ENCODE measurements around the gene PDGFD.

Gene PDGFD

GRCh38 chr11:104142698-104143097, 21.2 kb downstream of the PDGFD start:
- no peak for DNase-seq

- no peak for DNase-seq
Measured at GRCh38 chr11:104136861-104137260, 27.1 kb downstream of the PDGFD start.

- DNase-seq, result no peak
Measured at GRCh38 chr11:104134745-104135144, 29.2 kb downstream of the PDGFD start.

DNA sequence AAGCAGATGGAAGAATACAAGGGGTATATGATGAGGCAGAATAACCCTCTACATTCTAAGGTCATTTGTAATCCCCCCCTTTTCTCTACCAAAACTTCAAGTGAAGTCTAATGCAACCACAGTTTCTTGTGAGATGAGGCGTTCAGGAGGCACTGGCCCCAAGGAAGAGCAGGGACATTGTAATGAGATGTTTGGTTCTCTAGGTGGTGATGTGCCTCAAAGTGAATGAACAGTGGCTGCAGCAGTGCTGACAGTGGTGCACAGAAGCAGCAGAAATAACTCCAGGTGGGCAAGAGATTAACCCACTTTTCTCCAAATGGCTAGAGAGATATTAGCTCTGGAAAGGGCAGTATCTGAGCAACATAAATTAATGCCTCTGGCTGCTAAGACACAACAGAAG, 33.8 kb downstream of the PDGFD start:
- no peak for DNase-seq

- DNase-seq, result no peak
Measured at GRCh38 chr11:104129145-104129544, 34.8 kb downstream of the PDGFD start.

DNA sequence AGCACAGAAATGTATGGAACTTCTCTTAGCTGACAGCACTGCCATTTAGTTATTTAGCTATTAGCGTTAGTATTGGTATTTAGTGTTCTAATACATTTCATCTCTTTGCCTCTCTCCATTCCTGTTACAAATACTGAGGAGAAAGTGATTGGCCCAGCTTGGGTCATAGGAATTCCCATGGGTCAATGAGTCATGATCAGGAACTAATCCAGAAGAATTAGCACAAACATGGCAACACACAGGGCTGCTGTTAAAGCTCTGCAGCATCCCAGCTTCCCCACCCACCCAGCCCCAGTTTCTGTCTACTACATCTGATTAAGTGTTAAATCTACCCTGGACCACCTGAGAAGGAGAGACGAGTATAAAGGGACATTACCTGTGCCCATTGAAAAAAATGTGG, 36.1 kb downstream of the PDGFD start:
- DNase-seq, result no peak

- no peak for DNase-seq
Measured at GRCh38 chr11:104126464-104126863, 37.5 kb downstream of the PDGFD start.

DNA sequence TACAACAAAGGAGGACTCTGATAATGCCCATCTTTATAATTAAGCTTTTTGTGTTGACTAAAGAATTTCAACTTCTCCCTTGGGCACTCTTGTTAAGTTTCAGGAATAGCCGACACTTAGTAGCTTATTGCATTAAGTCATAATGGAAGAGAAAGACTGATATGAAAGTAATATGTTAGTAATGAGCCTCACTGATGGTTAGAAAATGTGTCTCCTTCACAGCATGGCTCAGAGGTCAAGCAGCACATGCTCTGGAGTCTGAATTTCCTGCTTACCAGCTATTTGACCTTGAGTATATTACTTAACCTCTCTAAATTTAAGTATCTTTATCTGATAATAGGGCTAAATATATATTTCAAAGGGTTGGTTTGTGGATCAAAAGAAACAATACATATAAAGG, 39.0 kb downstream of the PDGFD start:
- no peak for DNase-seq

DNA sequence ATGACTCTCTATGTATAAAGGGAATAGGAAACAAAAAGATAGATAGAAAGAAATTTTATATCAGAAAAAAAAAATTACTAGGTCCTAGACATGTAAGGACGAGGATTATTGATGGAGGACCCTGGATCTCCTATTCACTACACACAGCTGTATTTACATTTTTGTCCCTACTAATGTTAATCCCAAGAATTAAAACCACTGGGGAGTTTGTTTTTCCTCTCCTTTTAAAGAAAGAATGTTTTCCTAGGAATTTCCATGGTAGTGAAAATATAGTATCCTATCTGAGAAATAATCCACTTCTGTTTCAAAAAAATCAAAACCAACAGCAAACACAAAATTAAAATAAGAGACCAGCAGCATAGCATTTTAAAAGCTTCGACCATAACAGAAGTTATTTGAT, 41.1 kb downstream of the PDGFD start:
- no peak for DNase-seq

- no peak for DNase-seq
Measured at GRCh38 chr11:104122011-104122635, 41.8 kb downstream of the PDGFD start.

GRCh38 chr11:104120493-104121137, 43.3 kb downstream of the PDGFD start:
- no peak for DNase-seq

DNA sequence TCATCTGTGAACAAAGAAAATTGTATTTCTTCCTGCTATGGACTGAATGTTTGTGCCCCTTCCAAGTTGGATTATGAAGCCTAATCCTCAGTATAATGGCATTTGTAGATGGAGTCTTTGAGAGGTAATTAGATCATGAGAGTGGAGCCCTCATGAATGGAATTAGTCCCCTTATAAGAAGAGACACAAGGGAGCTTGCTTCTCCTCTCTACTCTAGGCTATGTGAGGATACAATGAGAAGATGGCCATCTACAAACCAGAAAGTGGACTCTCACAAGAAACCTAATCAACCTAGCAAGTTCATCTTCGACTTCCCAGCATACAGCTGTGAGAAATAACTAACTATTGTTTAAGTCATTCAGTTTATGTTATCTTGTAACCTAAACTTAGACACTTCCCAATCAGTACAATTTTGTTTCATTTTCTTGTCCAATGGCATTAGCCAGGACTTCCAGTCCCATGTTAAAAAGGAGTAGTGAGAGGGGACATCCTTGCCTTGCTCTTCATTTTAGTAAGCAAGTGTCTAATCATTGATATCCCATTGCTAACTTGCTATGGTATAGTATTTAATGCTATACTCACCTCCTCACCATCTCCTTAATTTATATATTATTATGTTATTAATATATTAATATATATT, 45.7 kb downstream of the PDGFD start:
- no peak for DNase-seq

DNA sequence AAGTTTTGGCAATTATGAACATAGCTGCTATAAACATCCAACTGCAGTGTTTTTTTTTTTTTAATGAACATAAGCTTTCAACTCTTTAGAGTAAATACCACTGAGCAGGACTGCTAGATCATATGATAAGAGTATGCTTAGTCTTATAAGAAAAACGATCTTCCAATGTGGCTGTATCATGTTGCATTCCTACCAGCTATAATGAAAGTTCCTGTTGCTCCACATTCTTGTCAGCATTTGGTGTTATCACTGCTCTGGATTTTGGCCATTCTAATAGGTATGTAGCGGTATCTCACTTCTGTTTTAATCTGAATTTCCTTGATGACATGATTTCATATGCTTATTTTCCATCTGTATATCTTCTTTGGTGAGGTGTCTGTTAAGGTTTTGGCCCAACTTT, 50.4 kb downstream of the PDGFD start:
- no peak for DNase-seq

DNA sequence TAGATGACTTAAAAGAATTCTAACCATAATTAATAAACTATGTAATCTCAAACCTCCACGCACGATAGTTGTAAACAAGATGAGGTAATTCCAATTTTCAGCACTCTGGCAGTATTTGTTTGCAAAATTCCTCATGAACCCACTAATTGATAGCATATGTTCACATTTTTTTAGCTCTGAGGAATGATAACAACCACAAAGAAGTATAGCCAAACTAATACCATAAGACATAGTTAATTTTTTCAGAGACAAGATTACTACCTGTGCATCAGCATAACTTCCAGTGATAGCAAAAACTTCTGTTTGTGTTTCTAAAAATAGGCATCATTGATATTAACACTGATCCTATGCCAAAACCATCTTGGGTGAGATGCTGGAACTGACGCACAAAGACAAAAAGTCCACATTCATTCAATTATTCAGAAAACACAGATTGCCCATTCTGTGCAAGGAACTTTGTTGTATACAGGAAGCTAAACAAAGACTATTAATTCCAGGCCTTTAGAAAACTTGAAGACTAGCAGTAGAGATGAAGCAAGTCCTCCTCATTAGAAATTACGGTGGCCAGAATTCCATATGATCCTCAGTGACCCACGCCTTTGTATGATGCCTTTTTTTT, 57.7 kb downstream of the PDGFD start:
- no peak for DNase-seq

DNA sequence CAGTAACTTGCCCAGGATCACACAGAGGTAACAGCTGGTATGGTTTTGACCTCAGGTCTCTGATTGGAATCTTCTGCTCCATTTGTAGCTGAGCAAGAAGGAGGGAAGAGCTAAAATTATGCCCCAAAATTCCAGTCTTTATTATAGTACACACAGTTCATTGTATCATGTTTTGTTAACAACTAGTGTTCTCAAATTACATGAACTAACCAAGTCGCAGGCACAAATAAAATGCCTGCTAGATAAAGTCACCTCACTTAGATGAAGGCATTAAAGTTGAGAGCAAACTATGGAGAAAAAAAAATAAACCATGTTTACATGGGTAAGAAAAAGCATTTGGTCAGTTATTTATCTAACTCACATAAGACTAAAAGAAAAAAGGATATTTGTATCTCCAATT, 58.8 kb downstream of the PDGFD start:
- DNase-seq, result no peak

DNA sequence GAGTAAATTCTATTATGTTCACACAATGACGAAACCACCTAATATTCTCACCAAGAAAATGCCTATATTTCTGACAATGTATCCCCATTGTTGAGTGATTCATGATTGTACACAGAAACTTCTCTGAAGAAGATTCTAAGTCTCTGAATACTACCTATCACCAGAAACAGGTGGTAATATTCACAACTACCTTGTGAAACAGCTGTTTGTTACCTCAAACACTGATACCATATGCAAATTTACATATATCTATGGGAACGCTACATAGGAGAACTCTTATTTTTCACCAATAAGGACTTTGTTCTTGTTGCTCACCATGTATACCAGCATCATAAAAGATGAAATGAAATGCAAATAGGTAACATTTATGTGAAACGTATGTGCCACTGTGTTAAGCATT, 59.3 kb downstream of the PDGFD start:
- DNase-seq, result no peak

- DNase-seq, result no peak
Measured at GRCh38 chr11:104104201-104104600, 59.7 kb downstream of the PDGFD start.

DNA sequence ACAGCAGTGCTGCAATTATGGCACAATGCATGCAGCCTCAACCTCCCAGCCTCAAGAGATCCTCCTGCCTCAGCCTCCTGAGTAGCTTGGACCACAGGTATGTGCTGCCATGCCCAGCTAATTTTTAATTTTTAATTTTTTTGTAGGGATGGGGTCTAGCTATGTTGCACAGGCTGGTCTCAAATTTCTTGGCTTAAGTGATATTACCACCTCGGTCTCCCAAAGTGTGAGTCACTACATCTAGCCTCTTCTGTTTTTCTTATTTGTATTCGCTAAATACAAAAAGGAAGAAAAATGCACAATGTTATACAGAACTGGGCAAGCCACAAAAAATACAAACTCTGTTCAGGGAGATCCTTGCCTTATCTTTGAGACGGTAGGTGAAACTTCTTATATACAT, 65.4 kb downstream of the PDGFD start:
- no peak for DNase-seq

DNA sequence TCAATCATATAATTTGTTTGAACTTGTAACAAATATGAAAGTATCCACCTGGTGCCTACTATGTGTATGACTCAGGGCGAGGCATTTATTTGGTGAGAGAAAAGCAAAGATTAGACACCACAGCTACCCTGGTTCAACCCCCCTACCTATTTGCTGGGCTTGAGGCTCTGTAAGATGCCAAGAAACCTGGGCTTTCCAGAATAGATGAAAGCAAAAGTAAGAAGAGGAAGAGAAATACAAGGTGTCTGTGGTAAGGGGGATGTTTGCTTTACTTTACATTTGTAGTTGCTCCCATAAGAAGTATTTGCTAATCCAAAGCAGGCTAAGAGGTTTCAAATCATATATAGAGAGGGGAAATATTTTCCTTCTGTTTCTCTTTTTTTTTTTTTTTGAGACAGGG, 65.8 kb downstream of the PDGFD start:
- no peak for DNase-seq

DNA sequence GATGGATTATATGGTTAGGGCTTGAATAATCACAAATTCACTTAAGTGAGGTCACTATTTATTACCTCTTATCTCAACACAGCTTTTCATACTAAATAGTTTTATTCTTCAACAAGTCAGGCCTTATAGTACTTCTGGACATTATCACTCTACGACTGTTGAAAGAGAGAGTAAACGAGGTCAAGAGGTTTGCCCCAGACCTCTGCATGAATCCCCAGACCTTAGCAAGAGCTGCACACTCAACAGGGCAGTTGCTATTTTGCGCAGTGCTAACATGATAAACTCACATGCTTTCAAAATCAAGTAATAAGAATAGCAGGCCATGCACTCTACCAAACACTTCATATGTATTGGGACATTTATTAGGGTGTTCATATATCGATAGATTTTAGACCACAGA, 67.0 kb downstream of the PDGFD start:
- no peak for DNase-seq

DNA sequence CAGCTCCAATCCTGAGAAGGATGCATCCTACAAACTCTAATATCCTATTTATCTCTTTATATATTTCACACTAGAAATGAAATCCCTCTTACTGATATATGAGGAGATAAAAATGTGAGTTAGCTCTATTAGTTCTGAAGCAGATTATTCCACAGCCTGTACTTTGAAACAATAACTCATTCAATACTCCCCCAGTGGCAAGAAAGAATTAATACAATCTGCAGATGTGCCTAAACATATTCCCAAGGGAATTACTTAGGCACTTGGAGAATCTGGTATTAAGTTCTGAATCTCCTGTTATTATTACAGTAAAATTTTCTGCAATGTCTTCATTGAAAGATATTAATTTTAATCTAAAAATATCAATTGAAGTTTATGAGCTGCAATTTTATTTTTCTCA, 68.2 kb downstream of the PDGFD start:
- no peak for DNase-seq

DNA sequence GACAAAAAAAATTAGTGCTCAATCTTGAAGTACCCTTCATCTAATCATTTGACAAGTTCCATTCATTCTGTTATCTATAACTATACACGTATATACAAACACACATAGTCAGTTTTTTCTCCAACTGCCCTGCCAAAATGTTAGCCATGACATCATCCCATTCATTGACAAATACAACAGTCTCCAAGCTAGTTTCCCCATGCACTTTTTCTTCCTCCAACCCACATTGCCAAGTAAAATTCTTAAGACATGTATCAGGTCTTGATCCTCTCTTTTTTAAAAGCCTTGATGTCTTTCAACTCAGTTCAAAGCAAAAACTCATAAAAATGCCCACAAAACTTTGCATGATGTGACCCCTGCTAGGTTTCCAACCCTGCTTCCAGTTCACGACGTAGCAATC, 69.4 kb downstream of the PDGFD start:
- no peak for DNase-seq

- DNase-seq, result no peak
Measured at GRCh38 chr11:104093426-104094280, 70.3 kb downstream of the PDGFD start.
